Activated CD4-positive, alpha-beta memory T cell treated with anti-CD3 and anti-CD28 coated beads, Interleukin-2, amount 10 ng/mL, durations not matched to agents 7 days and 5 days (primary cell): ENCODE measurements around the gene BRIP1. TPM values are rescaled to one million over a fixed set of nuclear protein-coding genes. Genes with fewer than 3 reads are reported as not detected.

ENCODE experiments used
- CTCF ChIA-PET: fragments of 350-600 bp; sonication (Branson Sonifier 250); formaldehyde crosslinking; loops from one replicate; lab custom pipeline; 2021; ENCODE audit warnings: antibody characterized with exemption, inconsistent platforms; lab: Charles Lee
- POLR2A ChIA-PET: fragments of 350-600 bp; sonication (Branson Sonifier 250); formaldehyde crosslinking; loops from one replicate; lab custom pipeline; 2021; ENCODE audit warnings: antibody characterized with exemption; lab: Charles Lee
- DNase-seq: peaks from one replicate; pipeline ENCODE4 v3.0.0-alpha.2; 2020
- H3K27ac Mint-ChIP-seq: one replicate; pipeline ENCODE4 v1.8.0; 2021; ENCODE audit warnings: mild to moderate bottlenecking, mixed read lengths
- H3K27me3 Mint-ChIP-seq: one replicate; pipeline ENCODE4 v1.8.0; 2021; ENCODE audit warnings: mixed read lengths
- H3K36me3 Mint-ChIP-seq: one replicate; pipeline ENCODE4 v1.8.0; 2021; ENCODE audit warnings: low read depth, mixed read lengths
- H3K4me1 Mint-ChIP-seq: one replicate; pipeline ENCODE4 v1.8.0; 2021; ENCODE audit warnings: mixed read lengths
- H3K4me3 Mint-ChIP-seq: one replicate; pipeline ENCODE4 v1.8.0; 2021; ENCODE audit warnings: mild to moderate bottlenecking, mixed read lengths
- H3K9me3 Mint-ChIP-seq: one replicate; pipeline ENCODE4 v1.8.0; 2021; ENCODE audit warnings: mixed read lengths
- total RNA-seq, 2 experiments: library from RNA; stranded (reverse); gene quantifications; one replicate each; pipeline ENCODE4 v1.2.3, GENCODE V29; 2021

BRIP1 gene
- total RNA-seq, 2 experiments from 2014 or later: 20.1 to 21.7 TPM

DNA sequence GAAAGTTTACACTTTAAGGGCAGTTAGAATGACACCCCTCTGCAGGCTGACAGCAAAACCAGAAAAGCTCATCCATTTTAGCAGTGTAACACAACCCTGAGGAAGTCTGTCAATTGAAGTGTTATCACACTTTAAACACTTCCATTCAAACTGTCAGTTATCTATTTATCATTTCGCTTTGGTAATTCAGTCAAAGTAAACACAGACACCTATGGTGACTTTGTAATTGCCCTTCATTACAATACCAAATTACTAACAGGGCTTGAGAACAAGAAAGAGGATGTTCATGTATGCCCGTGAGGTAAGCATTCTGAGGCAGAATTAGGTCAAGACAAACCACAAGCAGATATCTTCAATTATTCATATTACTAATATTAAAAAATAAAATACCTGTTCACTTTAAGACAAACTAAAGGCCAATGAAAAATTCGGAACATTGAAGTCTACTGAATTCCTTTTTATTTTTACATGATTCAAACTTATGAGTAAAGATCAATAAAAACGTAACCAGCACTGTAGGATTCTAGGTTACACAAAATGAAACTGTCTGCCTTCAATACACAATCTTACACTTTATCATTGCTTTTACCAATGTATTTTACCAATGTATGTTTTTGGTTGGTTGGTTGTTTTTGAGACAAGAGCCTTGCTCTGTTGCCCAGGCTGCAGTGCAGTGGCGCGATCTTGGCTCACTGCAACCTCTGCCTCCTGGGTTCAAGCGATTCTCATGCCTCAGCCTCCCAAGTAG lies 57.1 kb downstream of the BRIP1 start:
- H3K36me3 Mint-ChIP-seq: peaks cover 25% of the 10 kb centered on the region
- H3K27me3 Mint-ChIP-seq: no peaks in the 10 kb centered on the region
- H3K4me3 Mint-ChIP-seq: no peak overlapping the region
- peak overlapping the region; percentile 25 for H3K27ac Mint-ChIP-seq
- ChIA-PET CTCF (interaction anchor here (1.0 kb wide), 1 partner anchor 31 kb away, joined by 5 read pairs; no protein-coding TSS in a partner anchor), POLR2A (no interaction called here)
- no peak for DNase-seq
- H3K4me1 Mint-ChIP-seq: peaks cover 14% of the 10 kb centered on the region
- no peaks in the 10 kb centered on the region for H3K9me3 Mint-ChIP-seq

GRCh38 chr17:61805399-61805798 lies 57.9 kb downstream of the BRIP1 start:
- H3K27me3 Mint-ChIP-seq: no peaks in the 10 kb centered on the region
- H3K27ac Mint-ChIP-seq: no peak overlapping the region
- peaks cover 28% of the 10 kb centered on the region for H3K36me3 Mint-ChIP-seq
- no peaks in the 10 kb centered on the region for H3K9me3 Mint-ChIP-seq
- H3K4me3 Mint-ChIP-seq: no peak overlapping the region
- peaks cover 14% of the 10 kb centered on the region for H3K4me1 Mint-ChIP-seq
- POLR2A ChIA-PET: interaction anchor here (1.0 kb wide), 1 partner anchor 58 kb away, joined by 3 read pairs; the partner anchor contains the start of gene BRIP1
- DNase-seq: no peak
- CTCF ChIA-PET: interaction anchor here (1.0 kb wide), 1 partner anchor 31 kb away, joined by 5 read pairs; no protein-coding TSS in a partner anchor

GRCh38 chr17:61803796-61804195 lies 59.5 kb downstream of the BRIP1 start:
- H3K27me3 Mint-ChIP-seq: no peaks in the 10 kb centered on the region
- H3K4me1 Mint-ChIP-seq: peaks cover 10% of the 10 kb centered on the region
- no peak for DNase-seq
- H3K4me3 Mint-ChIP-seq: no peak overlapping the region
- POLR2A ChIA-PET: no interaction called here
- CTCF ChIA-PET: no interaction called here
- no peaks in the 10 kb centered on the region for H3K9me3 Mint-ChIP-seq
- peaks cover 33% of the 10 kb centered on the region for H3K36me3 Mint-ChIP-seq
- no peak overlapping the region for H3K27ac Mint-ChIP-seq

DNA sequence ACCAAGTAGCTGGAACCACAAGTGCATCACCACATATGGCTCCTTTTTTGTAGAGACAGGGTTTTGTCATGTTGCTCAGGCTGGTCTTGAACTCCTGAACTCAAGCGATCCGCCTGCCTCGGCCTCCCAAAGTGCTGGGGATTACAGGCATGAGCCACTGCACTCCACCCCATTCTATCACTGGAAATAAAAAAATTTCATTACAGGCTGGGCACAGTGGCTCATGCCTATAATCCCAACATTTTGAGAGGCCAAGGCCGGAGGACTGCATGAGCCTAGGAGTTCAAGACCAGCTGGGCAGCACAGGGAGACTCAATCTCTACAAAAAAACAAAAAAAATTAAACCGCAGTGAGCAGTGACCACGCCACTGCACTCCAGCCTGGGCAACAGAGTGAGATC lies 60.1 kb downstream of the BRIP1 start:
- ChIA-PET POLR2A (no interaction called here), CTCF (no interaction called here)
- Mint-ChIP-seq H3K9me3 (no peaks in the 10 kb centered on the region), H3K27me3 (no peaks in the 10 kb centered on the region), H3K4me3 (no peak overlapping the region), H3K27ac (no peak overlapping the region), H3K4me1 (peaks cover 10% of the 10 kb centered on the region), H3K36me3 (peaks cover 30% of the 10 kb centered on the region)
- DNase-seq: no peak

- H3K27me3 Mint-ChIP-seq: no peaks in the 10 kb centered on the region
- no peak overlapping the region for H3K4me3 Mint-ChIP-seq
- ChIA-PET POLR2A (no interaction called here), CTCF (no interaction called here)
- no peaks in the 10 kb centered on the region for H3K9me3 Mint-ChIP-seq
- H3K4me1 Mint-ChIP-seq: no peaks in the 10 kb centered on the region
- peaks cover 44% of the 10 kb centered on the region for H3K36me3 Mint-ChIP-seq
- H3K27ac Mint-ChIP-seq: no peak overlapping the region
- DNase-seq: no peak
Observed at GRCh38 chr17:61799812-61800484, 63.4 kb downstream of the BRIP1 start.

- H3K36me3 Mint-ChIP-seq: peaks cover 54% of the 10 kb centered on the region
- CTCF ChIA-PET: no interaction called here
- no peaks in the 10 kb centered on the region for H3K9me3 Mint-ChIP-seq
Observed at GRCh38 chr17:61797283-61797682, 66.0 kb downstream of the BRIP1 start.

GRCh38 chr17:61795546-61795945 lies 67.8 kb downstream of the BRIP1 start:
- no peaks in the 10 kb centered on the region for H3K4me1 Mint-ChIP-seq
- POLR2A ChIA-PET: no interaction called here
- no peak overlapping the region for H3K27ac Mint-ChIP-seq
- DNase-seq: no peak
- CTCF ChIA-PET: no interaction called here
- H3K9me3 Mint-ChIP-seq: no peaks in the 10 kb centered on the region
- no peak overlapping the region for H3K4me3 Mint-ChIP-seq
- H3K36me3 Mint-ChIP-seq: peaks cover 62% of the 10 kb centered on the region
- H3K27me3 Mint-ChIP-seq: no peaks in the 10 kb centered on the region

More at GRCh38 chr17:61797283-61797682, 66.0 kb downstream of the BRIP1 start:
- DNase-seq: no peak
- Mint-ChIP-seq H3K4me3 (no peak overlapping the region), H3K27ac (no peak overlapping the region), H3K27me3 (no peaks in the 10 kb centered on the region), H3K4me1 (no peaks in the 10 kb centered on the region)
- POLR2A ChIA-PET: no interaction called here

GRCh38 chr17:61794792-61795191 lies 68.5 kb downstream of the BRIP1 start:
- Mint-ChIP-seq H3K36me3 (peaks cover 61% of the 10 kb centered on the region), H3K9me3 (no peaks in the 10 kb centered on the region), H3K4me1 (no peaks in the 10 kb centered on the region), H3K27me3 (no peaks in the 10 kb centered on the region), H3K4me3 (no peak overlapping the region), H3K27ac (no peak overlapping the region)
- ChIA-PET POLR2A (no interaction called here), CTCF (no interaction called here)
- DNase-seq: no peak

GRCh38 chr17:61794242-61794641 lies 69.1 kb downstream of the BRIP1 start:
- Mint-ChIP-seq H3K27ac (no peak overlapping the region), H3K4me3 (no peak overlapping the region), H3K4me1 (no peaks in the 10 kb centered on the region), H3K36me3 (peaks cover 62% of the 10 kb centered on the region), H3K9me3 (no peaks in the 10 kb centered on the region), H3K27me3 (no peaks in the 10 kb centered on the region)
- no peak for DNase-seq
- POLR2A ChIA-PET: no interaction called here
- CTCF ChIA-PET: no interaction called here

- DNase-seq: no peak
- H3K36me3 Mint-ChIP-seq: peaks cover 58% of the 10 kb centered on the region
- ChIA-PET CTCF (no interaction called here), POLR2A (no interaction called here)
- no peaks in the 10 kb centered on the region for H3K27me3 Mint-ChIP-seq
- no peak overlapping the region for H3K4me3 Mint-ChIP-seq
- H3K4me1 Mint-ChIP-seq: no peaks in the 10 kb centered on the region
- H3K9me3 Mint-ChIP-seq: no peaks in the 10 kb centered on the region
- H3K27ac Mint-ChIP-seq: no peak overlapping the region
Observed at GRCh38 chr17:61793565-61793964, 69.8 kb downstream of the BRIP1 start.

DNA sequence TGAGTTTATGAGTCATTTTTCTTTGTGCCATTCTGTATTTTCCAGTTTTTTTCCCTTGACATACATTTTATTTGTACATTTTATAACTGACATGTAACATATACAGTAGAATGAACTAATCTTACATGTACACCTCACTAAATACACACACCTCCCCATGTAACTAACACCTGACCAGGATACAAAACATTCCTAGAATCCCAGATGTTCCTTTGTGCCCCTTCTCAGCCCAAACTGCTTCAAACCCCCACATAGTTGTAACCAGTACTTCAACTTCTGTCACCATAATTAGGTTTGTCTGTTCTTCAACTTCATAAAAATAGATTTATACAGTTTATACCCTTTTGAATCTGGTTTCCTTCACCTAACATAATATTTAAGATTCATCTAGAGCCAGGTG lies 73.5 kb downstream of the BRIP1 start:
- ChIA-PET POLR2A (no interaction called here), CTCF (no interaction called here)
- H3K4me3 Mint-ChIP-seq: no peak overlapping the region
- H3K36me3 Mint-ChIP-seq: peaks cover 34% of the 10 kb centered on the region
- no peak for DNase-seq
- H3K27ac Mint-ChIP-seq: no peak overlapping the region
- no peaks in the 10 kb centered on the region for H3K9me3 Mint-ChIP-seq
- H3K27me3 Mint-ChIP-seq: no peaks in the 10 kb centered on the region
- no peaks in the 10 kb centered on the region for H3K4me1 Mint-ChIP-seq

DNA sequence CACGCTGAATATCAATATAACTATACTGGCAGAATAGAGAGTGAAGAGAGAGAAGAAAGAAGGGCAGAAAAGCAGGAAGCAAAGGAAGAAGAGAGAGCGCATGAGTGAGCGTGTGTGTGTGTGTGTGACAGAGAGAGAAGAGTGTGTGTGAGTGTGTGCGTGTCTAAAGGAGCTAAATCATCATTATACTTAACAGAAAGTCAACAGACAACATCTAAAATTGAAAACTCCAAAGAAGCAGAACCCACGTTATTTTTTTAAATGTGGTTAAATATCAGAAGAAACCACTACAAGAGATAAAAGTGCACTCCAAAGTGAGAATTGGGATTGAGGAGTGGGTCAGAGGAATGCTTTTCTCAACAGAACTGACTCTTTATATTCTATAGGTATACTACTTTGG lies 77.2 kb downstream of the BRIP1 start:
- Mint-ChIP-seq H3K4me1 (no peaks in the 10 kb centered on the region), H3K27ac (no peak overlapping the region), H3K27me3 (no peaks in the 10 kb centered on the region), H3K36me3 (peaks cover 26% of the 10 kb centered on the region), H3K4me3 (no peak overlapping the region), H3K9me3 (no peaks in the 10 kb centered on the region)
- ChIA-PET CTCF (no interaction called here), POLR2A (no interaction called here)
- no peak for DNase-seq

- no peak for DNase-seq
- ChIA-PET CTCF (no interaction called here), POLR2A (no interaction called here)
- Mint-ChIP-seq H3K4me3 (no peak overlapping the region), H3K9me3 (no peaks in the 10 kb centered on the region), H3K36me3 (peaks cover 20% of the 10 kb centered on the region), H3K27ac (no peak overlapping the region), H3K4me1 (no peaks in the 10 kb centered on the region), H3K27me3 (no peaks in the 10 kb centered on the region)
Observed at GRCh38 chr17:61784510-61784909, 78.8 kb downstream of the BRIP1 start.
